Ishikawa (cell line): ENCODE data around the gene ARHGAP12.

Experiments
- CEBPB ChIP-seq: IDR thresholded peaks from 2 replicates; pipeline ENCODE4 v1.6.1; 2012
- CREB1 ChIP-seq: IDR thresholded peaks from 2 replicates; pipeline ENCODE4 v1.6.1; 2012; ENCODE audit warnings: low read depth
- EGR1 ChIP-seq: IDR thresholded peaks from 2 replicates; pipeline ENCODE4 v1.6.1; 2012
- EP300 ChIP-seq: IDR thresholded peaks from 2 replicates; pipeline ENCODE4 v1.6.1; 2012; ENCODE audit warnings: borderline replicate concordance
- MAX ChIP-seq: IDR thresholded peaks from 2 replicates; pipeline ENCODE4 v1.6.1; 2012
- NFIC ChIP-seq: IDR thresholded peaks from 2 replicates; pipeline ENCODE4 v1.6.1; 2012
- RAD21 ChIP-seq: IDR thresholded peaks from 2 replicates; pipeline ENCODE4 v1.6.1; 2012; ENCODE audit warnings: low read depth
- TCF12 ChIP-seq: IDR thresholded peaks from 2 replicates; pipeline ENCODE4 v1.6.1; 2012; ENCODE audit warnings: low read depth
- TEAD4 ChIP-seq: IDR thresholded peaks from 2 replicates; pipeline ENCODE4 v1.6.1; 2012
- YY1 ChIP-seq: IDR thresholded peaks from 2 replicates; pipeline ENCODE4 v1.6.1; 2012; ENCODE audit warnings: low read depth
- ZBTB7A ChIP-seq: IDR thresholded peaks from 2 replicates; pipeline ENCODE4 v1.6.1; 2012; ENCODE audit warnings: low read depth
- TF ChIP-seq, protein P1 (sequence below): IDR thresholded peaks from 2 replicates; pipeline ENCODE4 v1.6.1; 2012
- TF ChIP-seq, protein P2 (sequence below): IDR thresholded peaks from 2 replicates; pipeline ENCODE4 v1.6.1; 2012; ENCODE audit warnings: low read depth, mild to moderate bottlenecking

- TF ChIP-seq TEAD4 (no peak), MAX (peak; percentile 87), RAD21 (no peak; the same call in 1 of the 2 replicates), EP300 (peak; percentile 55; the same call in 1 of the 2 replicates), YY1 (no peak), EGR1 (peak; percentile 44; the same call in 1 of the 2 replicates), ZBTB7A (peak; percentile 30; the same call in 1 of the 2 replicates), CREB1 (no peak), NFIC (no peak), CEBPB (peak; percentile 26; the same call in 1 of the 2 replicates), TCF12 (no peak)
- TF ChIP-seq, protein P1, sequence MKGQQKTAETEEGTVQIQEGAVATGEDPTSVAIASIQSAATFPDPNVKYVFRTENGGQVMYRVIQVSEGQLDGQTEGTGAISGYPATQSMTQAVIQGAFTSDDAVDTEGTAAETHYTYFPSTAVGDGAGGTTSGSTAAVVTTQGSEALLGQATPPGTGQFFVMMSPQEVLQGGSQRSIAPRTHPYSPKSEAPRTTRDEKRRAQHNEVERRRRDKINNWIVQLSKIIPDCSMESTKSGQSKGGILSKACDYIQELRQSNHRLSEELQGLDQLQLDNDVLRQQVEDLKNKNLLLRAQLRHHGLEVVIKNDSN, result peak; percentile 30; the same call in 1 of the 2 replicates
- TF ChIP-seq, protein P2, sequence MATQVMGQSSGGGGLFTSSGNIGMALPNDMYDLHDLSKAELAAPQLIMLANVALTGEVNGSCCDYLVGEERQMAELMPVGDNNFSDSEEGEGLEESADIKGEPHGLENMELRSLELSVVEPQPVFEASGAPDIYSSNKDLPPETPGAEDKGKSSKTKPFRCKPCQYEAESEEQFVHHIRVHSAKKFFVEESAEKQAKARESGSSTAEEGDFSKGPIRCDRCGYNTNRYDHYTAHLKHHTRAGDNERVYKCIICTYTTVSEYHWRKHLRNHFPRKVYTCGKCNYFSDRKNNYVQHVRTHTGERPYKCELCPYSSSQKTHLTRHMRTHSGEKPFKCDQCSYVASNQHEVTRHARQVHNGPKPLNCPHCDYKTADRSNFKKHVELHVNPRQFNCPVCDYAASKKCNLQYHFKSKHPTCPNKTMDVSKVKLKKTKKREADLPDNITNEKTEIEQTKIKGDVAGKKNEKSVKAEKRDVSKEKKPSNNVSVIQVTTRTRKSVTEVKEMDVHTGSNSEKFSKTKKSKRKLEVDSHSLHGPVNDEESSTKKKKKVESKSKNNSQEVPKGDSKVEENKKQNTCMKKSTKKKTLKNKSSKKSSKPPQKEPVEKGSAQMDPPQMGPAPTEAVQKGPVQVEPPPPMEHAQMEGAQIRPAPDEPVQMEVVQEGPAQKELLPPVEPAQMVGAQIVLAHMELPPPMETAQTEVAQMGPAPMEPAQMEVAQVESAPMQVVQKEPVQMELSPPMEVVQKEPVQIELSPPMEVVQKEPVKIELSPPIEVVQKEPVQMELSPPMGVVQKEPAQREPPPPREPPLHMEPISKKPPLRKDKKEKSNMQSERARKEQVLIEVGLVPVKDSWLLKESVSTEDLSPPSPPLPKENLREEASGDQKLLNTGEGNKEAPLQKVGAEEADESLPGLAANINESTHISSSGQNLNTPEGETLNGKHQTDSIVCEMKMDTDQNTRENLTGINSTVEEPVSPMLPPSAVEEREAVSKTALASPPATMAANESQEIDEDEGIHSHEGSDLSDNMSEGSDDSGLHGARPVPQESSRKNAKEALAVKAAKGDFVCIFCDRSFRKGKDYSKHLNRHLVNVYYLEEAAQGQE, result no peak
Measured at GRCh38 chr10:31759124-31759798, 169.4 kb downstream of the ARHGAP12 start.
